Hepatocyte (in vitro differentiated cells): ENCODE measurements around the gene MYEF2. TPM values are rescaled to one million over a fixed set of nuclear protein-coding genes. Genes with fewer than 3 reads are reported as not detected.

Experiments
- DNase-seq: peaks from one replicate; pipeline ENCODE4 v3.0.0-alpha.2; 2016; ENCODE audit warnings: low spot score
- H2AFZ ChIP-seq: fragments of 200-600 bp; sonication (generic); 2 replicates; pipeline ENCODE4 v1.6.0; 2016; ENCODE audit warnings: antibody characterized with exemption, mild to moderate bottlenecking
- H3K27ac ChIP-seq: fragments of 200-600 bp; sonication (generic); 2 replicates; pipeline ENCODE4 v1.5.1; 2016; ENCODE audit warnings: mild to moderate bottlenecking
- H3K27me3 ChIP-seq: fragments of 200-600 bp; sonication (generic); 2 replicates; pipeline ENCODE4 v1.6.1; 2016
- H3K36me3 ChIP-seq: fragments of 200-600 bp; sonication (generic); replicated peaks from 2 replicates; pipeline ENCODE4 v1.5.1; 2016; ENCODE audit warnings: low read depth; ENCODE audit not compliant: insufficient read depth
- H3K4me1 ChIP-seq: fragments of 200-600 bp; sonication (generic); 2 replicates; pipeline ENCODE4 v1.5.1; 2016; ENCODE audit warnings: mild to moderate bottlenecking, moderate library complexity; ENCODE audit not compliant: insufficient read depth
- H3K4me2 ChIP-seq: fragments of 200-600 bp; sonication (generic); 2 replicates; pipeline ENCODE4 v1.6.0; 2016
- H3K4me3 ChIP-seq: fragments of 200-600 bp; sonication (generic); 2 replicates; pipeline ENCODE4 v1.5.1; 2016; ENCODE audit warnings: mild to moderate bottlenecking
- H3K79me2 ChIP-seq: fragments of 200-600 bp; sonication (generic); 2 replicates; pipeline ENCODE4 v1.6.0; 2017; ENCODE audit warnings: mild to moderate bottlenecking
- H3K9me2 ChIP-seq: fragments of 200-600 bp; sonication (generic); replicated peaks from 2 replicates; pipeline ENCODE4 v1.6.0; 2017; ENCODE audit warnings: mild to moderate bottlenecking; ENCODE audit not compliant: insufficient read depth
- H3K9me3 ChIP-seq: fragments of 200-600 bp; sonication (generic); 2 replicates; pipeline ENCODE4 v1.5.1; 2016; ENCODE audit warnings: low read depth, mild to moderate bottlenecking
- H4K20me1 ChIP-seq: fragments of 200-600 bp; sonication (generic); 2 replicates; pipeline ENCODE4 v1.6.0; 2016; ENCODE audit warnings: mild to moderate bottlenecking; ENCODE audit not compliant: insufficient read depth, poor library complexity, severe bottlenecking
- CTCF ChIP-seq: fragments of 200-600 bp; sonication (generic); IDR thresholded peaks from 2 replicates; pipeline ENCODE4 v1.5.1; 2016; ENCODE audit warnings: antibody characterized with exemption, mild to moderate bottlenecking; ENCODE audit not compliant: poor library complexity
- EZH2 ChIP-seq: fragments of 200-600 bp; sonication (generic); IDR thresholded peaks from 2 replicates; pipeline ENCODE4 v1.6.1; 2016; ENCODE audit warnings: antibody characterized with exemption, mild to moderate bottlenecking, borderline replicate concordance
- EZH2phosphoT487 ChIP-seq: fragments of 200-600 bp; sonication (generic); IDR thresholded peaks from one replicate; pipeline ENCODE4 v1.6.1; 2018; ENCODE audit warnings: antibody characterized with exemption, mild to moderate bottlenecking, low read depth, moderate library complexity; ENCODE audit not compliant: unreplicated experiment, severe bottlenecking
- WGBS: methylation state at CpG from one replicate; pipeline ENCODE4 v1.1.6; 2016; ENCODE audit warnings: low lambda C conversion rate; ENCODE audit errors: missing lambda C conversion rate; 5-methylcytosine and 5-hydroxymethylcytosine counted together
- polyA plus RNA-seq: library from polyadenylated mRNA; unstranded; fragments of >200 nt; fragmentation: Nextera tagmentation; extraction: Ambion mirVana; gene quantifications from 2 replicates; pipeline ENCODE4 v1.2.1, GENCODE V29; 2016
- total RNA-seq: library from RNA; depleted of rRNA; stranded (reverse); fragments of >200 nt; gene quantifications from 2 replicates; pipeline ENCODE4 v1.2.3, GENCODE V29; 2014

Gene MYEF2
- total RNA-seq = 16.2 and 26.9 TPM in 2 replicates
- polyA plus RNA-seq = 10.6 and 11.7 TPM in 2 replicates

- Histone ChIP-seq H2AFZ (peak within 1 kb of the TSS; percentile 39), H3K27ac (peak within 1 kb of the TSS; percentile 69), H3K9me3 (no peaks in the 10 kb centered on the region), H3K36me3 (no peaks in the 10 kb centered on the region), H3K4me1 (no peaks in the 10 kb centered on the region), H3K4me3 (peak within 1 kb of the TSS; percentile 12), H3K79me2 (peaks cover 31% of the 10 kb centered on the region), H3K4me2 (peak within 1 kb of the TSS; percentile 84), H3K9me2 (no peaks in the 10 kb centered on the region), H4K20me1 (no peaks in the 10 kb centered on the region), H3K27me3 (peaks cover 10% of the 10 kb centered on the region)
- TF ChIP-seq CTCF = no peak
- peak; percentile 85 for DNase-seq
- 3% methylated on average over 23 of the region's 71 CpGs for WGBS
These were observed at the start of gene MYEF2 for GRCh38 chr15:48177766-48178647. Gene MYEF2 (minus strand): TSS chr15:48178295. CDS start chr15:48178237, 58 bp downstream.

GRCh38 chr15:48225771-48226170, 47.7 kb upstream of the MYEF2 start:
- H3K4me2 ChIP-seq = no peak overlapping the region

GRCh38 chr15:48222627-48223026, 44.5 kb upstream of the MYEF2 start:
- Histone ChIP-seq H3K9me2 (no peaks in the 10 kb centered on the region), H3K36me3 (no peaks in the 10 kb centered on the region), H3K4me2 (no peak overlapping the region), H3K79me2 (no peaks in the 10 kb centered on the region), H4K20me1 (no peaks in the 10 kb centered on the region), H2AFZ (no peak overlapping the region), H3K27ac (no peak overlapping the region), H3K27me3 (peaks cover 12% of the 10 kb centered on the region), H3K9me3 (no peaks in the 10 kb centered on the region), H3K4me1 (no peaks in the 10 kb centered on the region), H3K4me3 (no peak overlapping the region)
- WGBS = 71% methylated on average over 1 of the region's 1 CpG
- DNase-seq = no peak
- no peak for TF ChIP-seq EZH2
- no peak for TF ChIP-seq CTCF
- TF ChIP-seq EZH2phosphoT487 = no peak

More at GRCh38 chr15:48225771-48226170, 47.7 kb upstream of the MYEF2 start:
- Histone ChIP-seq H3K79me2 (no peaks in the 10 kb centered on the region), H3K9me3 (no peaks in the 10 kb centered on the region), H3K27me3 (peaks cover 10% of the 10 kb centered on the region), H3K36me3 (no peaks in the 10 kb centered on the region), H3K4me3 (no peak overlapping the region), H3K27ac (no peak overlapping the region), H3K4me1 (no peaks in the 10 kb centered on the region), H2AFZ (no peak overlapping the region), H4K20me1 (no peaks in the 10 kb centered on the region), H3K9me2 (no peaks in the 10 kb centered on the region)
- DNase-seq = no peak
- 76% methylated on average over 3 of the region's 3 CpGs for WGBS
- TF ChIP-seq CTCF = no peak
- no peak for TF ChIP-seq EZH2phosphoT487
- TF ChIP-seq EZH2 = no peak
